ENCODE data around the gene PIGQ.
"Not testable (repeated sequence)": the region's sequence is repeated elsewhere in the genome, so short reads cannot be mapped to it uniquely, and the experiment has no call there.

The PIGQ gene

DNA sequence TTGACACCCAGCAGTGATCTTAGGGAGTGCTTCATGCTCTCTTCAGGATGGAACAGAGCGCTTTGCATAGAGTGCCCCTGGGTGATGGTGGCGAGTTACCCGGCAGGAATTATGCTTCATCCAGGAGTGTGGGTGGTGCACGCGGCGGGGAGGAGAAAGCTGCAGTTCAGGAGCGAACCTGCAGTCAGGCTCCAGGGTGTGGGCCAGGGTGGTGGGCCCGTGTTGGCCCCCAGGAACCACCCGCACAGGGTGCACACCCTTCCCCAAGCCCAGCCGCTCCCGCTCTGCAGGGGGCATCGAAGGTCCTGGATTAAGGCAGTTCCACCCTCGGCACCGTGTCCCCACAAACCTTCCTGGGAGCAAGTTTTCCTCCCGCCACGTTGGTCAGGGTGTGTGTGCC lies 24.0 kb downstream of the PIGQ start:
- H3K4me3 ChIP-seq (ENCODE audit: low read length) = peak overlapping the region; percentile 13
- TF ChIP-seq, protein P1, sequence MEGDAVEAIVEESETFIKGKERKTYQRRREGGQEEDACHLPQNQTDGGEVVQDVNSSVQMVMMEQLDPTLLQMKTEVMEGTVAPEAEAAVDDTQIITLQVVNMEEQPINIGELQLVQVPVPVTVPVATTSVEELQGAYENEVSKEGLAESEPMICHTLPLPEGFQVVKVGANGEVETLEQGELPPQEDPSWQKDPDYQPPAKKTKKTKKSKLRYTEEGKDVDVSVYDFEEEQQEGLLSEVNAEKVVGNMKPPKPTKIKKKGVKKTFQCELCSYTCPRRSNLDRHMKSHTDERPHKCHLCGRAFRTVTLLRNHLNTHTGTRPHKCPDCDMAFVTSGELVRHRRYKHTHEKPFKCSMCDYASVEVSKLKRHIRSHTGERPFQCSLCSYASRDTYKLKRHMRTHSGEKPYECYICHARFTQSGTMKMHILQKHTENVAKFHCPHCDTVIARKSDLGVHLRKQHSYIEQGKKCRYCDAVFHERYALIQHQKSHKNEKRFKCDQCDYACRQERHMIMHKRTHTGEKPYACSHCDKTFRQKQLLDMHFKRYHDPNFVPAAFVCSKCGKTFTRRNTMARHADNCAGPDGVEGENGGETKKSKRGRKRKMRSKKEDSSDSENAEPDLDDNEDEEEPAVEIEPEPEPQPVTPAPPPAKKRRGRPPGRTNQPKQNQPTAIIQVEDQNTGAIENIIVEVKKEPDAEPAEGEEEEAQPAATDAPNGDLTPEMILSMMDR (IDR thresholded peaks at IDR 0.05; ENCODE audit: insufficient read depth, low read depth, low read length, missing control alignments) = no peak
- DNase-seq (ENCODE audit: low read depth) = no peak

DNA sequence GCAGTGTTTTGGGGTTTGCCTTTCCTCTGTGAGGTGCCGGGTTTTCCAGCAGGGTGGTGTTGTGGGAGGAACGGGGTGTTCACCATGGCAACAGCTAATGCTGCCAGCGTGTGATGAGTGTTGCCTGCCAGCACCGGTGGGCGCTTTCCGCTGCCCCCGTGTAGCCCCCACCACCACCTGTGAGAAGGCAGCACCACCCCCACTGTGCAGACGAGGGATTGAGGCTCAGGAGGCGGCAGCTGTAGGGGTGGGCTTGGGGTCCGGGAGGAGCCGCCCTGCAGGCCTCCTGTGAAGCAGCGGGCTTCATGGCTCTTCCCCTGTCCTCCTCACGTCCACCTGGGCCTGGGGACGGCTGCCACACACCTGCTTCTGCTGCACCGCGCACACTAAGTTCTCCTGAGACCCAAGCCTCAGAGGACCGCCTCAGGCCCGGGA lies 25.3 kb downstream of the PIGQ start:
- H3K4me3 ChIP-seq (ENCODE audit: low read length) = no peak overlapping the region
- TF ChIP-seq, protein P1 (IDR thresholded peaks at IDR 0.05; ENCODE audit: insufficient read depth, low read depth, low read length, missing control alignments) = no peak
- DNase-seq (ENCODE audit: low read depth) = no peak

DNA sequence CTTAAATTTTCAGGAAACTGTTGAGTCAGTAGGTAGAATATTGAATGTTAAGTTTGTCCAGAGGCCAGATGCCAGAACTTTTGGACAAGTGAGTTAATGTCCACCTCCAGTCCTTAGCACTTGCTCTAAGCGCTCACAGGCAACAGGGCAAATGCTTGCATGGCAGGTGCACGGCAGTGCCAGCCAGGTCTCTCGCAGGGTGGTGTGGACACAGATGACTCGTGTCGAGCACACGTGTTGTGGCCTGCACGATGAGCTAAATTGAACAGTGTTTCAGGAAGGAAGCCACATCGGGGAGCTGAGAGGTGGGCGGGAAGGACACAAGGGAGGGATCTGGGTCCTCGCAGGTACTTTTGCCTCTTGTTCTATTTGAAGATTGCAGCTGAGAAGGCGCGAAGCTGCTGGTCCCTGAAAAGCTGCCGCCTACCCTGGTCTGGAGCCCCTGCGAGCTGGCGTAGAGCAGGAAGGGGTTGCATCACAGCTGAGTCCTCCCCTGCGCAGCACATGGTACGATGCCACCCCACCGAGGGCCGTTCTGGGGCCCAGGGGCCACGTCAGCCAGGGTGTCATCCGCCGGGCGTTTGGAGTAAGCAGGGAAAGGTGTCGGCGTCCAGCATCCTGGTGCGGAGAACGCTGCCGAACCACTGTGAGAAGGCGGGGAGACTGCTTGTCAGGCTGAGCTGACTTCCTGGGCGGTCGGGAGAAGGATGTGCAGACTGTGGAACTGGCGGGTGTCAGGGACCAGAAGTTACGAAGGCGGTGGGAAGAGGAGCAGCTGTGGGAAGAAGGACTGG lies 26.4 kb downstream of the PIGQ start:
- TF ChIP-seq, protein P1 (IDR thresholded peaks at IDR 0.05; ENCODE audit: insufficient read depth, low read depth, low read length, missing control alignments) = no peak
- H3K4me3 ChIP-seq (ENCODE audit: low read length) = no peak overlapping the region
- DNase-seq (ENCODE audit: low read depth) = peak; percentile 66

DNA sequence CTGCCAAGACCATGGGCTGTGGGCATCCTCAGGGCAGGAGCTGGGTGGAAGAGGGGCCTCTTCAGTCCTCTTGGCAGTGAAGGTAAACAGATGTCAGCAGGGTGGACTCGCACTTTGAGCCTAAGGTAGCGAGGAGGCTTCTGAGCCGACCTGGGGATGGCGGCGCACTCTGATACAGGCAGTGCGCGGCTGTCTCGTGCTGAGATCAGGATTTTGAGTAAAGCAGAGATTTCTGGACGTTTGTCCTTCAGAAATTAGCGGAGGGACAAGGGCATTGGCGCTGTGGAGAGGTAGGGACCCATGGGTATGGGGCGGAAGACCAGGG lies 26.9 kb downstream of the PIGQ start:
- TF ChIP-seq, protein P1 (IDR thresholded peaks at IDR 0.05; ENCODE audit: insufficient read depth, low read depth, low read length, missing control alignments) = no peak
- DNase-seq (ENCODE audit: low read depth) = no peak

DNA sequence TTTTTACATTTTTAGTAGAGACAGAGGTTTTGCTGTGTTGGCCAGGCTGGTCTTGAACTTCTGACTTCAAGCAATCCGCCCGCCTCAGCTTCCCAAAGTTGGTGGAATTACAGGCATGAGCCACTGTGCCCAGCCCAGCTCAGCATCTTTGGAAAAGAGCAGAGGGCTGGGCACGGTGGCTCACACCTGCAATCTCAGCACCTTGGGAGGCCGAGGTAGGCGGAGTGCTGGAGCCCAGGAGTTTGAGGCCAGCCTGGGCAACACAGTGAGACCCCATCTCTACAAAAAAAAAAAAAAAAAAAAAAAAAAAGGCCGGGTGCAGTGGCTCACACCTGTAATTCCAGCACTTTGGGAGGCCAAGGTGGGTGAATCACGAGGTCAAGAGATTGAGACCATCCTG lies 27.9 kb downstream of the PIGQ start:
- not testable (repeated sequence) for DNase-seq (ENCODE audit: low read depth); H3K4me3 ChIP-seq (ENCODE audit: low read length)

More for the DNA sequence above, 26.9 kb downstream of the PIGQ start:
- no peak overlapping the region for H3K4me3 ChIP-seq (ENCODE audit: low read length)

DNA sequence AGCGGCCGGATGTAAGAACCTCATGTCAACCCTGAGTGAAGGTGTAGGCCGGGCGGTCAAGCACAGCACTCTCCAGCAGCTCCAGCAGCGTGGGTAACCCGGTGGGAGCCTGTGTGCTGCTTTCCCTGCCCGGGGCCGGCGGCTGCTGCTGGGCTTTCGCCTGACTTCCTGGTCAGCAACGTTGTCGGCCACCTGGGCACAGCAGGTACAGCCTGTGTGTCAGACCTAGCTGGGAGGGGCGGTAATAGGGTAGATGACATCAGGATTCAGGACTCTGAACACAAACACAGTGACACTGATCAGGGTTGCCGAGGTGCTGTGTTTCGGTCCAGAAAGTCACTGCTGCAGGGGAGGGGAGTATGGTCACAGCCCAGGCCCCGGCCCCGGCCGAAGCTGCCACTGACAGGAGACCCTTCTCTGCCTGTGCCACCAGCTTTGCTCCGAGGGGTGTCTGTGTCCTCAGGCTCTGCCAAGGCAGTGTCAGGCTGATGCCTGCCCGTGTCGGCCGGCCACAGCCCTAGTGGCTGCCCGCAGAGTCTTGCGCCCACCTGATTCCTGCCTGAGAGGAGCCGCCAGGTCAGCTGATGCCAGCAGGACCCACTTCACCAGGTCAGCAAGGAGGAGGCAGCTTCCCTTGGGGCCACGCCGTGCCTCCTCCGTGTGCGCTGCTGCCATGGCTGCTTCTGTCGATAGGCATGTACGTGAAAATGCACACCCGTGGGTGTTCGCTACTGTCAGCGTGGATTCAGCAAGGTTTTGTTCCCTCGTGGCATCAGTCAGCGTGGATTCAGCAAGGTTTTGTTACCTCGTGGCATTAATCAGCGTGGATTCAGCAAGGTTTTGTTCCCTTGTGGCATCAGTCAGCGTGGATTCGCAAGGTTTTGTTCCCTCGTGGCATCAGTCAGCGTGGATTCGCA lies 29.3 kb downstream of the PIGQ start:
- TF ChIP-seq, protein P1 (IDR thresholded peaks at IDR 0.05; ENCODE audit: insufficient read depth, low read depth, low read length, missing control alignments) = no peak
- no peak for DNase-seq (ENCODE audit: low read depth)
- H3K4me3 ChIP-seq (ENCODE audit: low read length) = no peak overlapping the region

GRCh38 chr16:600781-601180 lies 31.0 kb downstream of the PIGQ start:
- DNase-seq (ENCODE audit: low read depth) = peak; percentile 28
- H3K4me3 ChIP-seq (ENCODE audit: low read length) = no peak overlapping the region
- TF ChIP-seq, protein P1 (IDR thresholded peaks at IDR 0.05; ENCODE audit: insufficient read depth, low read depth, low read length, missing control alignments) = peak; percentile 18

Measured in epithelial cell of esophagus (primary cell).